A549 (cell line): ENCODE results near the gene LILRB2.
"Not testable (repeated sequence)": the region's sequence is repeated elsewhere in the genome, so short reads cannot be mapped to it uniquely, and the experiment has no call there.

Experiments used
- CHD4 ChIP-seq: fragments of 200-600 bp; sonication (generic); IDR thresholded peaks from 2 replicates; pipeline ENCODE4 v1.6.1; 2016; ENCODE audit warnings: antibody characterized with exemption, mild to moderate bottlenecking, borderline replicate concordance
- ESRRA ChIP-seq: fragments of 150-350 bp; IDR thresholded peaks from 2 replicates; pipeline ENCODE4 v1.6.1; 2014; ENCODE audit warnings: mild to moderate bottlenecking, low read length, borderline replicate concordance
- HDAC2 ChIP-seq: fragments of 200-600 bp; sonication (generic); IDR thresholded peaks from 2 replicates; pipeline ENCODE4 v1.6.1; 2016
- JUN ChIP-seq, 2 experiments: fragments of >200 bp; sonication (Bioruptor Twin); formaldehyde crosslinking; IDR thresholded peaks; 2 replicates in 1 of 2; 3 replicates in 1 of 2; pipeline ENCODE4 v1.6.1; 2016 to 2017
- KDM5A ChIP-seq: fragments of 200-600 bp; sonication (generic); IDR thresholded peaks from 2 replicates; pipeline ENCODE4 v1.6.1; 2016; ENCODE audit warnings: antibody characterized with exemption, mild to moderate bottlenecking
- POLR2A ChIP-seq: IDR thresholded peaks from 2 replicates; pipeline ENCODE4 v1.6.1; 2012; ENCODE audit warnings: mild to moderate bottlenecking, low read length
- TP53 ChIP-seq: fragments of 250-450 bp; sonication (Bioruptor Pico); IDR thresholded peaks from 2 replicates; pipeline ENCODE4 v1.5.0; 2021; ENCODE audit warnings: mild to moderate bottlenecking, moderate library complexity
- TF ChIP-seq, protein P1 (sequence below): fragments of 200-600 bp; sonication (generic); IDR thresholded peaks from 2 replicates; pipeline ENCODE4 v1.6.1; 2016; ENCODE audit warnings: antibody characterized with exemption, mild to moderate bottlenecking, moderate library complexity
- TF ChIP-seq, protein P2 (sequence below): fragments of >200 bp; sonication (Bioruptor Twin); formaldehyde crosslinking; IDR thresholded peaks from 3 replicates; pipeline ENCODE4 v1.5.1; 2016

DNA sequence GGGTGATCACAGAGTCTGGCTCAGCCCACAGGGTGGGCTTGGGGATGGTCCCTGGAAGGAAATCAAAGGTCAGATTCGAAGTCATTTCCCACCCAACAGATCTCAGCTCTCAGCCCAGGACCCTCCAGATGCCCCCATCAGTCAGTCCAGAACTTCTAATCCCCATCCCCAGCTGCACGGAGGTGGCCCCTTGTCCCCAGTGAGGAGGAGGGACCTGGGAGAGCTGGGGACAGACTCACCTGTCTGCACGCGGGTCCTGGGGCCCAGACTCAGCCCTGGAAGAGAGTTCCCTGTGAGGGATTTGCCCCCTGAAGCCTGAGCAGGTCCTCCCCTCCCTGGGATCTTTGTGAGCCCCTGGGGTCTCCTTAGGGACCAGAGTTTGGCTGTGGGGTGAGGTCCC, 885 bp downstream of the LILRB2 start:
- TF ChIP-seq TP53 (CRISPR knock-in tag); POLR2A; HDAC2; KDM5A; CHD4; JUN (IDR thresholded peaks at IDR 0.05); ESRRA: not testable (repeated sequence)
- TF ChIP-seq, protein P1, sequence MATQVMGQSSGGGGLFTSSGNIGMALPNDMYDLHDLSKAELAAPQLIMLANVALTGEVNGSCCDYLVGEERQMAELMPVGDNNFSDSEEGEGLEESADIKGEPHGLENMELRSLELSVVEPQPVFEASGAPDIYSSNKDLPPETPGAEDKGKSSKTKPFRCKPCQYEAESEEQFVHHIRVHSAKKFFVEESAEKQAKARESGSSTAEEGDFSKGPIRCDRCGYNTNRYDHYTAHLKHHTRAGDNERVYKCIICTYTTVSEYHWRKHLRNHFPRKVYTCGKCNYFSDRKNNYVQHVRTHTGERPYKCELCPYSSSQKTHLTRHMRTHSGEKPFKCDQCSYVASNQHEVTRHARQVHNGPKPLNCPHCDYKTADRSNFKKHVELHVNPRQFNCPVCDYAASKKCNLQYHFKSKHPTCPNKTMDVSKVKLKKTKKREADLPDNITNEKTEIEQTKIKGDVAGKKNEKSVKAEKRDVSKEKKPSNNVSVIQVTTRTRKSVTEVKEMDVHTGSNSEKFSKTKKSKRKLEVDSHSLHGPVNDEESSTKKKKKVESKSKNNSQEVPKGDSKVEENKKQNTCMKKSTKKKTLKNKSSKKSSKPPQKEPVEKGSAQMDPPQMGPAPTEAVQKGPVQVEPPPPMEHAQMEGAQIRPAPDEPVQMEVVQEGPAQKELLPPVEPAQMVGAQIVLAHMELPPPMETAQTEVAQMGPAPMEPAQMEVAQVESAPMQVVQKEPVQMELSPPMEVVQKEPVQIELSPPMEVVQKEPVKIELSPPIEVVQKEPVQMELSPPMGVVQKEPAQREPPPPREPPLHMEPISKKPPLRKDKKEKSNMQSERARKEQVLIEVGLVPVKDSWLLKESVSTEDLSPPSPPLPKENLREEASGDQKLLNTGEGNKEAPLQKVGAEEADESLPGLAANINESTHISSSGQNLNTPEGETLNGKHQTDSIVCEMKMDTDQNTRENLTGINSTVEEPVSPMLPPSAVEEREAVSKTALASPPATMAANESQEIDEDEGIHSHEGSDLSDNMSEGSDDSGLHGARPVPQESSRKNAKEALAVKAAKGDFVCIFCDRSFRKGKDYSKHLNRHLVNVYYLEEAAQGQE, result not testable (repeated sequence)
- TF ChIP-seq, protein P2, sequence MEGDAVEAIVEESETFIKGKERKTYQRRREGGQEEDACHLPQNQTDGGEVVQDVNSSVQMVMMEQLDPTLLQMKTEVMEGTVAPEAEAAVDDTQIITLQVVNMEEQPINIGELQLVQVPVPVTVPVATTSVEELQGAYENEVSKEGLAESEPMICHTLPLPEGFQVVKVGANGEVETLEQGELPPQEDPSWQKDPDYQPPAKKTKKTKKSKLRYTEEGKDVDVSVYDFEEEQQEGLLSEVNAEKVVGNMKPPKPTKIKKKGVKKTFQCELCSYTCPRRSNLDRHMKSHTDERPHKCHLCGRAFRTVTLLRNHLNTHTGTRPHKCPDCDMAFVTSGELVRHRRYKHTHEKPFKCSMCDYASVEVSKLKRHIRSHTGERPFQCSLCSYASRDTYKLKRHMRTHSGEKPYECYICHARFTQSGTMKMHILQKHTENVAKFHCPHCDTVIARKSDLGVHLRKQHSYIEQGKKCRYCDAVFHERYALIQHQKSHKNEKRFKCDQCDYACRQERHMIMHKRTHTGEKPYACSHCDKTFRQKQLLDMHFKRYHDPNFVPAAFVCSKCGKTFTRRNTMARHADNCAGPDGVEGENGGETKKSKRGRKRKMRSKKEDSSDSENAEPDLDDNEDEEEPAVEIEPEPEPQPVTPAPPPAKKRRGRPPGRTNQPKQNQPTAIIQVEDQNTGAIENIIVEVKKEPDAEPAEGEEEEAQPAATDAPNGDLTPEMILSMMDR, result not testable (repeated sequence)
